ENCODE data around the gene GASK1A. TPM values are rescaled to one million over a fixed set of nuclear protein-coding genes. Genes with fewer than 3 reads are reported as not detected.

The GASK1A gene
- total and polyA plus RNA-seq, 2 experiments from 2014 or later, result 2.6 to 11.1 TPM

DNA sequence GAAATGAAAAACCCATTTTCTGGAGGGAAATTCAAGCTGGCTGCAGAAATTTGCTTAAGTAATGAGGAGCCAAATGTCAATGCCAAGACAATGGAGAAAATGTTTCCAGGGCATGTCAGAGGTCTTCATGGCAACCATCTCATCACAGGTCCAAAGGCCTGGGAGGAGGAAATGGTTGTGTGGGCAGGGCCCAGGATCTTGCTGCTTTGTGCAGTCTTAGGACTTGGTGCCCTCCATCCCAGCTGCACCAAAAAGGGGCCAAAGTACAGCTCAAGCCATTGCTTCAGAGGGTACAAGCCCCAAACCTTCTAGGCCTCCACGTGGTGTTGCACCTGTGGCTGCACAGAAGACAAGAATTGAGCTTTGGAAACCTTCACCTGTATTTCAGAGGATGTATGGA, 67.5 kb downstream of the GASK1A start (continued):
- TF ChIP-seq, protein P1, sequence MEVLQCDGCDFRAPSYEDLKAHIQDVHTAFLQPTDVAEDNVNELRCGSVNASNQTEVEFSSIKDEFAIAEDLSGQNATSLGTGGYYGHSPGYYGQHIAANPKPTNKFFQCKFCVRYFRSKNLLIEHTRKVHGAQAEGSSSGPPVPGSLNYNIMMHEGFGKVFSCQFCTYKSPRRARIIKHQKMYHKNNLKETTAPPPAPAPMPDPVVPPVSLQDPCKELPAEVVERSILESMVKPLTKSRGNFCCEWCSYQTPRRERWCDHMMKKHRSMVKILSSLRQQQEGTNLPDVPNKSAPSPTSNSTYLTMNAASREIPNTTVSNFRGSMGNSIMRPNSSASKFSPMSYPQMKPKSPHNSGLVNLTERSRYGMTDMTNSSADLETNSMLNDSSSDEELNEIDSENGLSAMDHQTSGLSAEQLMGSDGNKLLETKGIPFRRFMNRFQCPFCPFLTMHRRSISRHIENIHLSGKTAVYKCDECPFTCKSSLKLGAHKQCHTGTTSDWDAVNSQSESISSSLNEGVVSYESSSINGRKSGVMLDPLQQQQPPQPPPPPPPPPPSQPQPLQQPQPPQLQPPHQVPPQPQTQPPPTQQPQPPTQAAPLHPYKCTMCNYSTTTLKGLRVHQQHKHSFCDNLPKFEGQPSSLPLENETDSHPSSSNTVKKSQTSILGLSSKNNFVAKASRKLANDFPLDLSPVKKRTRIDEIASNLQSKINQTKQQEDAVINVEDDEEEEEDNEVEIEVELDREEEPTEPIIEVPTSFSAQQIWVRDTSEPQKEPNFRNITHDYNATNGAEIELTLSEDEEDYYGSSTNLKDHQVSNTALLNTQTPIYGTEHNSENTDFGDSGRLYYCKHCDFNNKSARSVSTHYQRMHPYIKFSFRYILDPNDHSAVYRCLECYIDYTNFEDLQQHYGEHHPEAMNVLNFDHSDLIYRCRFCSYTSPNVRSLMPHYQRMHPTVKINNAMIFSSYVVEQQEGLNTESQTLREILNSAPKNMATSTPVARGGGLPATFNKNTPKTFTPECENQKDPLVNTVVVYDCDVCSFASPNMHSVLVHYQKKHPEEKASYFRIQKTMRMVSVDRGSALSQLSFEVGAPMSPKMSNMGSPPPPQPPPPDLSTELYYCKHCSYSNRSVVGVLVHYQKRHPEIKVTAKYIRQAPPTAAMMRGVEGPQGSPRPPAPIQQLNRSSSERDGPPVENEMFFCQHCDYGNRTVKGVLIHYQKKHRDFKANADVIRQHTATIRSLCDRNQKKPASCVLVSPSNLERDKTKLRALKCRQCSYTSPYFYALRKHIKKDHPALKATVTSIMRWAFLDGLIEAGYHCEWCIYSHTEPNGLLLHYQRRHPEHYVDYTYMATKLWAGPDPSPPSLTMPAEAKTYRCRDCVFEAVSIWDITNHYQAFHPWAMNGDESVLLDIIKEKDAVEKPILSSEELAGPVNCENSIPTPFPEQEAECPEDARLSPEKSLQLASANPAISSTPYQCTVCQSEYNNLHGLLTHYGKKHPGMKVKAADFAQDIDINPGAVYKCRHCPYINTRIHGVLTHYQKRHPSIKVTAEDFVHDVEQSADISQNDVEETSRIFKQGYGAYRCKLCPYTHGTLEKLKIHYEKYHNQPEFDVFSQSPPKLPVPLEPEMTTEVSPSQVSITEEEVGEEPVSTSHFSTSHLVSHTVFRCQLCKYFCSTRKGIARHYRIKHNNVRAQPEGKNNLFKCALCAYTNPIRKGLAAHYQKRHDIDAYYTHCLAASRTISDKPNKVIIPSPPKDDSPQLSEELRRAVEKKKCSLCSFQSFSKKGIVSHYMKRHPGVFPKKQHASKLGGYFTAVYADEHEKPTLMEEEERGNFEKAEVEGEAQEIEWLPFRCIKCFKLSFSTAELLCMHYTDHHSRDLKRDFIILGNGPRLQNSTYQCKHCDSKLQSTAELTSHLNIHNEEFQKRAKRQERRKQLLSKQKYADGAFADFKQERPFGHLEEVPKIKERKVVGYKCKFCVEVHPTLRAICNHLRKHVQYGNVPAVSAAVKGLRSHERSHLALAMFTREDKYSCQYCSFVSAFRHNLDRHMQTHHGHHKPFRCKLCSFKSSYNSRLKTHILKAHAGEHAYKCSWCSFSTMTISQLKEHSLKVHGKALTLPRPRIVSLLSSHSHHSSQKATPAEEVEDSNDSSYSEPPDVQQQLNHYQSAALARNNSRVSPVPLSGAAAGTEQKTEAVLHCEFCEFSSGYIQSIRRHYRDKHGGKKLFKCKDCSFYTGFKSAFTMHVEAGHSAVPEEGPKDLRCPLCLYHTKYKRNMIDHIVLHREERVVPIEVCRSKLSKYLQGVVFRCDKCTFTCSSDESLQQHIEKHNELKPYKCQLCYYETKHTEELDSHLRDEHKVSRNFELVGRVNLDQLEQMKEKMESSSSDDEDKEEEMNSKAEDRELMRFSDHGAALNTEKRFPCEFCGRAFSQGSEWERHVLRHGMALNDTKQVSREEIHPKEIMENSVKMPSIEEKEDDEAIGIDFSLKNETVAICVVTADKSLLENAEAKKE (CRISPR knock-in tag; IDR thresholded peaks at IDR 0.05), result no peak
- TF ChIP-seq NANOG (IDR thresholded peaks at IDR 0.05; ENCODE audit: borderline replicate concordance) (no peak), JUNB (IDR thresholded peaks at IDR 0.05; ENCODE audit: unreplicated experiment) (no peak), ZNF331 (CRISPR knock-in tag; IDR thresholded peaks at IDR 0.05; ENCODE audit: low read depth) (no peak)
- TF ChIP-seq, protein P2, sequence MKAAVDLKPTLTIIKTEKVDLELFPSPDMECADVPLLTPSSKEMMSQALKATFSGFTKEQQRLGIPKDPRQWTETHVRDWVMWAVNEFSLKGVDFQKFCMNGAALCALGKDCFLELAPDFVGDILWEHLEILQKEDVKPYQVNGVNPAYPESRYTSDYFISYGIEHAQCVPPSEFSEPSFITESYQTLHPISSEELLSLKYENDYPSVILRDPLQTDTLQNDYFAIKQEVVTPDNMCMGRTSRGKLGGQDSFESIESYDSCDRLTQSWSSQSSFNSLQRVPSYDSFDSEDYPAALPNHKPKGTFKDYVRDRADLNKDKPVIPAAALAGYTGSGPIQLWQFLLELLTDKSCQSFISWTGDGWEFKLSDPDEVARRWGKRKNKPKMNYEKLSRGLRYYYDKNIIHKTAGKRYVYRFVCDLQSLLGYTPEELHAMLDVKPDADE (IDR thresholded peaks at IDR 0.05), result no peak

DNA sequence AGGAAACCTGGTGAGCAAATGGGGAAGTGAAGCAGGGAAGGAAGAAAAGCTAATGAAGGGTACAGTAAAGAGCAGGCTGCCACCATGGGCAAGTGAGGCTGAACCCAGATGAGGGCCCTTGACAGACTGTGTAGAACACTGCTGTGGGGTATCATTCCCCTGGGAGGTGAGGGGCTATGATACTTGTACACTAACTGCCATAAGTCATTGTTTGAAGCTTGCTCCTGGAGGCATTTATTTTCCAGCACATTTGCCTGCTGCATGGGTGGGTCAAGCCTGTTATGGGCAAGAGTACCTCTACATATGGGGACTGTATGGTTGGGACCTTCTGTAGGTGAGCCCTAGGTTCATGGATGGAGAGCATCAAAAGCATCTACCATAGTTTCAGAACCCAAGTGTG, 69.4 kb downstream of the GASK1A start:
- H3K27ac Mint-ChIP-seq, result no peak overlapping the region
- Histone ChIP-seq H3K9me2 (ENCODE audit: insufficient read depth) (peaks cover 16% of the 10 kb centered on the region; the same call in 1 of the 2 replicates), H3K79me2 (replicated peaks; ENCODE audit: insufficient read depth) (no peaks in the 10 kb centered on the region), H2AFZ (no peak overlapping the region), H3K27ac (ENCODE audit: low read depth) (no peak overlapping the region), H3K27me3 (ENCODE audit: insufficient read depth) (no peaks in the 10 kb centered on the region), H4K20me1 (replicated peaks; ENCODE audit: insufficient read depth) (no peaks in the 10 kb centered on the region), H3K36me3 (ENCODE audit: insufficient read depth) (peaks cover 11% of the 10 kb centered on the region), H3K4me3 (no peak overlapping the region), H3K4me1 (ENCODE audit: insufficient read depth) (no peaks in the 10 kb centered on the region), H3K4me2 (no peak overlapping the region), H3F3A (replicated peaks; ENCODE audit: low read depth) (no peaks in the 10 kb centered on the region)
- ATAC-seq, result no peak
- peaks cover 3% of the 10 kb centered on the region for H3K27me3 Mint-ChIP-seq (ENCODE audit: insufficient read depth, low read depth, poor library complexity)
- peaks cover 50% of the 10 kb centered on the region for H3K36me3 Mint-ChIP-seq (ENCODE audit: low read depth)
- H3K4me3 Mint-ChIP-seq, result no peak overlapping the region
- TF ChIP-seq, protein P3, sequence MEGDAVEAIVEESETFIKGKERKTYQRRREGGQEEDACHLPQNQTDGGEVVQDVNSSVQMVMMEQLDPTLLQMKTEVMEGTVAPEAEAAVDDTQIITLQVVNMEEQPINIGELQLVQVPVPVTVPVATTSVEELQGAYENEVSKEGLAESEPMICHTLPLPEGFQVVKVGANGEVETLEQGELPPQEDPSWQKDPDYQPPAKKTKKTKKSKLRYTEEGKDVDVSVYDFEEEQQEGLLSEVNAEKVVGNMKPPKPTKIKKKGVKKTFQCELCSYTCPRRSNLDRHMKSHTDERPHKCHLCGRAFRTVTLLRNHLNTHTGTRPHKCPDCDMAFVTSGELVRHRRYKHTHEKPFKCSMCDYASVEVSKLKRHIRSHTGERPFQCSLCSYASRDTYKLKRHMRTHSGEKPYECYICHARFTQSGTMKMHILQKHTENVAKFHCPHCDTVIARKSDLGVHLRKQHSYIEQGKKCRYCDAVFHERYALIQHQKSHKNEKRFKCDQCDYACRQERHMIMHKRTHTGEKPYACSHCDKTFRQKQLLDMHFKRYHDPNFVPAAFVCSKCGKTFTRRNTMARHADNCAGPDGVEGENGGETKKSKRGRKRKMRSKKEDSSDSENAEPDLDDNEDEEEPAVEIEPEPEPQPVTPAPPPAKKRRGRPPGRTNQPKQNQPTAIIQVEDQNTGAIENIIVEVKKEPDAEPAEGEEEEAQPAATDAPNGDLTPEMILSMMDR (conservative IDR thresholded peaks at IDR 0.05; ENCODE audit: low read depth in 2 of 2), result no peak
- TF ChIP-seq NANOG (IDR thresholded peaks at IDR 0.05; ENCODE audit: borderline replicate concordance), result no peak
- H3K4me1 Mint-ChIP-seq, result no peaks in the 10 kb centered on the region
- no peak for DNase-seq (ENCODE audit: low spot score)
- peaks cover 84% of the 10 kb centered on the region for H3K9me3 Mint-ChIP-seq

Data from GM23338 (cell line).